Renal cortex interstitium (tissue), 11 donors: ENCODE data around the gene C1orf198. TPM values are rescaled to one million over a fixed set of nuclear protein-coding genes. Genes with fewer than 3 reads are reported as not detected.

ENCODE experiments used
- DNase-seq, 11 donors: peaks; one replicate each; pipeline ENCODE4 v3.0.0-alpha.2; 2013; ENCODE audit warnings: low read depth in 9 of 11, low spot score in 4 of 11; ENCODE audit errors: extremely low read depth in 1 of 11
- polyA plus RNA-seq, 3 donors: library from polyadenylated mRNA; unstranded; fragments of 120-200 nt; gene quantifications; one replicate each; pipeline ENCODE4 v1.2.1, GENCODE V29; 2013; ENCODE audit not compliant: insufficient read length in 3 of 3

C1orf198 gene
- polyA plus RNA-seq, 3 donors = 79.8 to 90.9 (median 90.9) TPM

DNA sequence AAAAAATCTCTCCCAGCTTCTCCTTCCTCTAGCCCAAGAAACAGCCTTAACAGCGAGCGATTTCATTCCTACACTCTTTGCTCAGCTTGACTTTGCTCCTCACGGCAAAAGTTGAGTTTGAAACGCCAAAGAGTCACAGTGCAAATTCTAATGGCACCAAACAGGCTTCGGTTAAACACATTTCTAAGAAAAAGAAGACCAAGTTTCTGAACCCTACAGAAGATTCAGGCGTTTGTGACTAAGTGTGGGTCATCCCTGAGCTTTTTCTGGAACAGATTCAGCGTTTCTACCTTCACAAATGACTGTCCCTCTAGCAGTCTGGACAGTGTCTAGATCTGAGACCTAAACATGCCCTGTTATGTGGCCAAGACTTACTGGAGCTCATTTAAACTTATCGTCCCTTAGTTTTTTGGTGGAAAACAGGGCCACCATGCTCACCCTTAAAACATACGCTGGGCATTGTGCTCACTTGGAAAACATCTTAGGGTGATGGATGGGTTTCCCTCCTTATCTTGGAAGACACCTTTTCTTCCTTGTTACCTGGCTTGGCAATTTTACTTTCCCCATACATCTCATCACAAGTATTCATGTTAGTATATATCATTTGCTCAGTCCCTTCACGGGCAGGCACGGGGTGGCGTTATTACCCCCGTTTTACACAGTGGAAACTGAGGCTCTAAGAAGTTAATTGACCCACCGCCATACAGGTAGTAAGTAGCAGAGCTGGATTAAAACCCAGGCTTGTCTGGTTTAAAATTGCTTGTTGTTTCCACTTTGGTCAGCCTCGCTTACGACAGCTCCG is 1.0 kb downstream of the C1orf198 start:
- DNase-seq = no peak

DNA sequence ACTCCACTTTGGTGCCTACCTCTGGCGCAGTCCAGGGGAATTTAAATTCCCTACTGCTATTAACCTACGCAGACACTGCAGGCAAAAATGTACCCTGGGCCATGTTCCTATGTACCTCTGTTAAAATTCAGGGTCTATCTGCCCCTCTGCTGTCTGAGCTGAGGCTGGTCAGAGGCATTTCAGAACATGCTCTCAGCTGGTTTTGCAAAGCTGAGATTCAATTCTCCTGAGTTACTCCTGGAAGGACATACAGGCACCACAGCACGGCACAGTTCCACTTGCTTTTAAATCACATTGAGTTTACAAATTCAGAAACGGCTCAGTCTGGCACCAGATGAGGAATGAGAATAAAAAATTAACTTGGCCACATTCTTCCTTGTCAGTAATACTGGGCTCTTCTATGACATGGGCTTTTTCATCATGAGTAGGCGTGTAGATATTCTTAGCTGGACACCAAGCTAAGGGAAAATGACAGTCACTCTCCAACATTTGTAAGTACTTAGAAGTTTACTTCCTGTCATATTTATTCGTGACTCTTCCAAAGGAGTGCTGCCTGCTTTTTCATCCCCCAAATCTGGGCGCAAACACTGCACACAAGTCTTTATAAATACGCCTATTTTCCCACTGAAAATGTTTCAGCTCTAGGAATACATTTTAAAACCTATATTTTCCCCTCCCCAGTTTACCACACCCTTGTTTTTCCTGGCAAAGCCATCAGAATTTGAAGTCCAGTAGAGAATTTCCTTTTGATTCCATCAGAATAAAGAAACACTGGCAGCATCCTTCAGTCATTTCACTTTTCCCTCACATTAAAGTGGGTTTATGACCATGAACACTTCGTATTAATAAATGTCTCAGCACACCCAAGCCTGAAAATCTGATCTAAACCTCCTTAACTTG is 1.9 kb downstream of the C1orf198 start:
- no peak for DNase-seq

GRCh38 chr1:230865062-230865817 is 3.1 kb downstream of the C1orf198 start:
- no peak for DNase-seq

- DNase-seq = no peak
Measured at GRCh38 chr1:230864441-230864840, 3.9 kb downstream of the C1orf198 start.

- DNase-seq = no peak
Measured at GRCh38 chr1:230863449-230863848, 4.9 kb downstream of the C1orf198 start.

GRCh38 chr1:230861970-230862595 is 6.2 kb downstream of the C1orf198 start:
- no peak for DNase-seq

DNA sequence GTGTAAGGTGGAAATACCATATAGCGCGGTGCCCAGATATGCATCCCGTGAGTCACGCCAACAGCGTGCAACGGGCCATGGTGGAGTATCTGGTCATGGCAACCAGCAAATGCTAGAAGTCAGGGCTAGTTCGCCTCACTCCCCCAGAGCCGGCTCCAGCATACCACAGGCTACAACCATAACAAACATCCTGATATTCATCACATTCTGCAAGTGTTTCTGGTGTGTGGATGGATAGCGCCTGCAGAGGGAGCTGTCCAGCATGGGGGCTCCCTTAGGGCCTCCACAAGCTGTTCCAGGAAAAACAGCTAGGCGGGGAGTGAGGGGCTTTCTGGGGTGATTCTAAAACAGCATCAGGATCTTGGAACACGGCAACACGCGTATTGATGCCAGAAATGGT is 6.8 kb downstream of the C1orf198 start:
- DNase-seq = no peak

DNA sequence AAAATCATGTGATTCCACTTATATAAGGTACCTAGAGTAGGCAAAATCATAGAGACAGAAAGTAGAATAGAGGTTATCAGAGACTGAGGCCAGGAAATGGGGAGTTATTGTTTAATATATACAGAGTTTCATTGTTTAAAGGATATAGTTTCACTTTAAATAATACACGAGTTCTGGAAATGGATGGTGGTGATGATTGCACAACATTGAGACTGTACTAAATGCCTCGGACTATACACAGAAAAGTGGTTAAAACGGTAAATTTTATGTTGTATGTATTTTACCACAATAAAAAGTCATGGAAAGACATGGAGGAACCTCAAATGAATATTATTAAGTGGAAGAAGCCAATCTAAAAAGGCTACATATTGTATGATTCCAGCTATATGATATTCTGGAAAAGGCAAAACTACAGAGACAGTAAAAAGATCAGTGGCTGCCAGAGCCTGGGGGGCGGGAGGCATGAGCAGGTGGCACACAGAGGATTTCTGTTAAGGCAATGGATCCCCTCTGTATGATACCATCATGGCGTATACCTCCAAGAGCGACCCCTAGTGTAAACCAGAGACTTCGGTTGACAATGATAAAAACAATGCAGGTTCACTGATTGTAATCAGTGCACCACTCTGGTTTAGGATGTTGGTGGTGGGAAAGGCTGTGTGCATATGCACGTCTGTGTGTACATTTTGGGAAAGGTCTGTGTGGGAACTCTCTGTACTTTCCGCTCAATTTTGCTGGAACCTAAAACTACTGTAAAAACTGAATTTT is 7.5 kb downstream of the C1orf198 start:
- no peak for DNase-seq

GRCh38 chr1:230858918-230859729 is 9.2 kb downstream of the C1orf198 start:
- DNase-seq = peak in 1 of 11 donors; percentile 56

DNA sequence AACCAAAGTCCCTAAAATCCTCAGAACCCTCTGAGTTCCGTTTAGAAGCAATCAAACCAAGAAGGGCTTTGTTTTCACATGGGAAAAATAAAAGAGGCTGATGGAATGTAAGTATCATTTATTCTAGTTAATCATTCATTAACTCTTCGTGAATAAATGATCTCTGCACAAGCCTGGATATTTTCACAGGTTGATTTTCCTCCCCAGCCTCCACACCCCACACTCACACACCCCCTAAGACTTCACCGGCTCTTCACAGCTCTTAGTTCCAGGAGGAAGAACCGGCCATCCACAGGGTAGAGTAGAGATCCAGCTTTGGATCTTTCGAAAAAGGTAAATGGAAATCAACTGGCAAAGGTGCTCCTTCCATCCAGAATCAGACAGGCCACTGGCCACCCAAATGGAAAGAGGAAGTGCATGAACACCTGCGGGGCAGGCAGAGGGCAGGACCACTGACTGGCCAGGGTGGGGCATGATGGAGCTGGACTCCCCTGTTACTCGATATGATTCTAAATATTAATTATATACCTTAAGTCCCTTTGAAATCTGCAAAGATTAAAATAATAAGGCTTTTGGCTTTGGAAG is 10.0 kb downstream of the C1orf198 start:
- DNase-seq = no peak

DNA sequence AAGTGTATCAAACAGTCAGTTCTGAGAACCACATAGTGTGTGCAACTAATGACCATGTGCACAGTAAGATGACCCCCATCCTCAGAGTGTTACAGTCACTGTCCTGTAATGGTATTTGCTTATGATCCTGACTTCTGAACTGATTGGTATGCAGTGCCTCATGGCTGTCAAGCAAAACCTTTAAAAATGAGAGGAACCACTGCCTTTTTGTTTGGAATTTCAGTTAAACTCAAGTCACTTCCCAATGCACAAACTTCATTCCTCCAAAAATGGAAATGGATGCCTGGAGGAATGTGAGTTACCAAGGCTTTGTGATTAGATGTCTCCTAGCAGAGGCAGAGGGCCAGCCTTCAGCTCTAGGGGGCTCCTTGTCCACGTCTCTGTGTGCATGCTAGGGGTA is 10.5 kb downstream of the C1orf198 start:
- no peak for DNase-seq

- no peak for DNase-seq
Measured at GRCh38 chr1:230857077-230857476, 11.2 kb downstream of the C1orf198 start.

GRCh38 chr1:230855886-230856285 is 12.4 kb downstream of the C1orf198 start:
- no peak for DNase-seq

- no peak for DNase-seq
Measured at GRCh38 chr1:230854423-230854822, 13.9 kb downstream of the C1orf198 start.

- DNase-seq = no peak
Measured at GRCh38 chr1:230853731-230854130, 14.6 kb downstream of the C1orf198 start.

- no peak for DNase-seq
Measured at GRCh38 chr1:230852959-230853358, 15.4 kb downstream of the C1orf198 start.

DNA sequence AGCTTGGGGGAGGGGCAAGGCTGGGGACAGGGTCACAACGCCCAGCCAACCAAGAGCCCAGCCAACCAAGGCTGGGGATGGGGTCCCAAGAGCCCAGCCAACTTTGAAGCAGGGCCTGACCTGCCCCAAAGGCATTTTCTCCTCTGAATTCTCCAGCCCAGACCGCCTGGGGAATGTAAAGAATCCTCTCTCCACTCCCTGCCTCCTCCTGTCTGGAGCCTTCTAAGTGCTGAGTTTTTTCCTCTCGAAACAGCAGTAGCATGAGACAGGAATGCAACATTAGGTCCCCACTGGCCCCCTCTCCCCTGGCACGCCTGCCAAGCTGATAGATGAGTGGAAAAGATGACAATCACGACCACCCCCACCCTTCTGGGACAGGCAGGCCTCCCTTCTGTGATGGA is 17.0 kb downstream of the C1orf198 start:
- peak in 1 of 11 donors; percentile 36 for DNase-seq
